ENCODE results near the gene HYLS1.
"Not testable (repeated sequence)": the region's sequence is repeated elsewhere in the genome, so short reads cannot be mapped to it uniquely, and the experiment has no call there.

HYLS1 gene

DNA sequence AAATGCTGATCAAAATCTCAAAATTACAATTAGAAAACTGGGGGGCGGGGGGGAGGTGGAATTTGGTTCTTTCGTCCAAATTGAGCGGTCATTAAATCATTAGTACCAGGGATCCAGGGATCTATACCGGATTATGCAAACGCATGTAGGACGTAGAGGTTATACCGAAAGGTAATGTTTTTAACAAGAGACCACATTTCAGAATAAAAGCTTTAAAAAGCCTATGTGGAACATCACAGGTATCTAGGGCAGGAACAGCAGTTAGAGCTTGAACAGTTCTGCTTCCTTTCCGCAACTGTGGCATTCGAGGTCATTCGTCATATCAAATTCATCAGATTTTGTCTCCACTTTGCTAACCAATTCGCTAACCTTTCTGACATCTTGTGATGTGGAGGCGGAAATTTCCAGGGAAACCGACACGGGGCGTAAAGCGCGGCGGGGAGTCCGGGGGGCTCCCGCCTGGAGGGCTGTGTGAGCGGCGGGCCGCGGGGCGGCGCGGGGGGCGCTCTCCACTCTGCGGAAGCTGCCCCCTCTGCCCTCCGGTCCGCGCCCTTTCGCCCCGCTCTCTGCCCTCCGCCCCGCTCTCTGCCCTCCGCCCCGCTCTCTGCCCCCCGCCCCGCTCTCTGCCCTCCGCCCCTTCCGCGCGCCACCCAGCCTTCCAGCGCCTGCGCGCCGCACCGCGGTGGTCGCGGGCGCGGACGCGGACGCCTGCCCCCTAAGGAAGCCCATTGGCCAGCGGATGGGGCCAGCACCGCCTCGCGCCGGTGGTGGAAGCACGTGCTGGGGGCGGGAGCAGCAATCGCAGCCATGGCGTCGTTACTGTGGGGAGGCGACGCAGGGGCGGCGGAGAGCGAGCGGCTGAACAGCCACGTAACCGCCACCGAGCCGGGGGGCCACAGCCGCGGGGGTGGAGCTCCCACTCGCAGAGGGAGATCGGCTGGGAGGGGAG is 16.5 kb downstream of the HYLS1 start, which contains the start of gene DDX25:
Gene DDX25, plus strand, starts transcription at position 798 of the 949 bp plus-strand sequence. Its CDS starts 10 bp downstream, at position 808.
- DNase-seq: no peak

DNA sequence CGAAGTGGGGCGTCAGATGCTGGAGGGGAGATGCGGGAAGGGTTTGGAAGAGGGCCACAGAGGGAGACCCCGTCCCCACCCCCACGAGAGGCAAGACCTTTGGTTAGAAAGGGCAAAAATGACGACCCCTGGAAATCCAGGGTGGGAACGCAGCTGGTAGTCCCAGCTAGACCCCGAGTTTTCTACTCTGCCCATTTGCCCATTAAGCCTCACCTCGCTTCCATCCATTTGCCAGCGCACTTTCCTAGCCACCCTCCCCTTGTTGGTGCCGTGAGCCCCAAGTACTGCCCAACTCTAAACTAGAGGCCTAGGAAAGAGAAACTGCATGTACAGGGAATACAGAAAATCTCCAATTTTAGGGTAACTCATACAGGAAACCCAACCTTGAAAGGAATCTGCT is 17.2 kb downstream of the HYLS1 start:
- DNase-seq: no peak

- DNase-seq: no peak
Observed at GRCh38 chr11:125910226-125910849, 22.9 kb downstream of the HYLS1 start.

- not testable (repeated sequence) for DNase-seq
Observed at GRCh38 chr11:125914601-125915000, 27.1 kb downstream of the HYLS1 start.

DNA sequence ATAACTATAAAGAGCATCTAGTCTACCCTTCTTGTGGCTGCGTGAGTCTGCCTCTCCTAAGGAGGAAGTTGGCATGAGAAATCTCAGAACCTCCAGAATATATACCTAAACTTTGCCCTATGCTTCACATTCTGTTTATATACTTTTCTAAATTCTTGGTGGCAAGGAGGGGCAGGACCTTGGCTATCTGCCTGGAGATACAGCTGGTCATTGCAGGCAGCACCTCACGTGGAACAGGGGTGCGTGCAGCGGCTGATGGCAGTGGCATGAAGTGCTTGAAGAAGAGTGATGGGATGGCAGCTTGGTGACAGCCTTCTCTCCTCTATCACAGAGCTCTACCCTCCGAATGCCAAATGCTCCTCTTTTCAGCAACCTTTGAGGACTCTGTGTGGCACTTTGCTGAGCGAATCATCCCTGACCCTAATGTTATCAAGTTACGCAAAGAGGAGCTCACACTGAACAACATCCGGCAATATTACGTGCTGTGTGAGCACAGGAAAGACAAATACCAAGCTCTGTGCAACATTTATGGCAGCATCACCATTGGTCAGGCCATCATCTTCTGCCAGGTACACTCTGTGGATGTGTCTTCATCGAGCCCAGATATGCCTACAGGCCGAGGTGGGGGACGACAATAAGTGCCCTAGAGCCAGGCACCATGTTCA is 29.3 kb downstream of the HYLS1 start:
- no peak for DNase-seq

GRCh38 chr11:125918140-125918840 is 30.8 kb downstream of the HYLS1 start:
- no peak for DNase-seq

- no peak for DNase-seq
Observed at GRCh38 chr11:125921042-125921441, 33.6 kb downstream of the HYLS1 start.

DNA sequence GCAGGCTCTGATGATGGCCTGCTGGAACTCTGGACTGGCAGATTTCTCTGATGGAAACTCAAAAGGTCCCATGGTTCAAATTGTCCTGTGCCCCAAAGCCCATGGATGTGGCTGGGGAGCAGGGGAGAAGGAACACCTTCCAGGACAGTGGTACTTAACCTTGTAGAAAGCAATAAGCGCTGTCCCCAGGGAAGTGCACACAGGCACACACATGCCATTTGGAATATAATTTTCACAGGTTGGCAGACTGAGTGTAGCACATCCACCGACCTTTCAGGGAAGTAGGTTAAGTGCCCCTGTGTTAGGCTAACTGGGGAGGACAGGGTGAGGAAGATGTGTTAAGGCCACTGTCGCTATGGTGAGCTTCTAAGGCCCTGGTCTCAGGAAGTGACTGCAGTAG is 34.7 kb downstream of the HYLS1 start:
- no peak for DNase-seq

- peak in 2 of 4 experiments; percentile 9 to 20 for DNase-seq
Observed at GRCh38 chr11:125923012-125923579, 35.6 kb downstream of the HYLS1 start.

DNA sequence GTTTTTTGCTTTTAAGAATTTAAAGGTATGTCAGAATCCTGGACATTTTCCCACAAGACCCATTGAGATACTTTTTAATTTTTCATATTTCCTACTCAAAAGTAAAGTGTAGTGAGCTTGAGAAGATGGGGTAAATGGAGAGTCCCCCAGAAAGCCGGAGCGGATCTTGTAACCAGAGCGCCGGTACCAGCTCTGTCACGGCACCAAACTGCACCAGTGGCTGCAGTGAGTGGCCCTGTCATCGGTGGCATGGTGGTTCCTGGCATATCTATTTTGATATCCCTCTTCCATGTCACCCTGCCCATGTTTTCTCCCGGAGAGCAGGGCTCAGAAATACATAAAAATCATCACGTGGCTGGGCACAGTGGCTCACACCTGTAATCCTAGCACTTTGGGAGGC is 36.2 kb downstream of the HYLS1 start:
- DNase-seq: no peak

GRCh38 chr11:125924384-125925007 is 37.0 kb downstream of the HYLS1 start:
- no peak for DNase-seq

GRCh38 chr11:125925247-125925740 is 37.8 kb downstream of the HYLS1 start:
- no peak for DNase-seq

DNA sequence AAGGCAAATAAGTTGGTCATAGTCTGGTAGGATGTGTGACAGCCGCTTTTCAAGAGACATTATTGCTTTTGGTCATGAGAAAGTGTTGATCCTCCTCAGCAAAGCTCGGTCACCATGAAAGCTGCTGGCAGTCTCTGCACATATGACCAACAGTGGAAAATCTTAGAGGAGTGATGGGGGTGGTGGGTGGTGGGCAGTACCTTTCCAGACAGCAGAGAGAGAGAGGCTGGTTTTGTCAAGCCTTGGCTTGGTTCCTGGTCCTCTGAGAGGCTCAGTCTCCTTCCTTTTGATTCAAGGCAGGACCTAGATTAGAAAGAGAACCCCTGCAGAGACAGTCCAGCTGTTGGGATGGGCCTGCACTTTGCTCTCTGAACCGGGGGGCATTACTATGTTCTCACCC is 38.3 kb downstream of the HYLS1 start:
- no peak for DNase-seq

- no peak for DNase-seq
Observed at GRCh38 chr11:125926682-125927081, 39.2 kb downstream of the HYLS1 start.

DNA sequence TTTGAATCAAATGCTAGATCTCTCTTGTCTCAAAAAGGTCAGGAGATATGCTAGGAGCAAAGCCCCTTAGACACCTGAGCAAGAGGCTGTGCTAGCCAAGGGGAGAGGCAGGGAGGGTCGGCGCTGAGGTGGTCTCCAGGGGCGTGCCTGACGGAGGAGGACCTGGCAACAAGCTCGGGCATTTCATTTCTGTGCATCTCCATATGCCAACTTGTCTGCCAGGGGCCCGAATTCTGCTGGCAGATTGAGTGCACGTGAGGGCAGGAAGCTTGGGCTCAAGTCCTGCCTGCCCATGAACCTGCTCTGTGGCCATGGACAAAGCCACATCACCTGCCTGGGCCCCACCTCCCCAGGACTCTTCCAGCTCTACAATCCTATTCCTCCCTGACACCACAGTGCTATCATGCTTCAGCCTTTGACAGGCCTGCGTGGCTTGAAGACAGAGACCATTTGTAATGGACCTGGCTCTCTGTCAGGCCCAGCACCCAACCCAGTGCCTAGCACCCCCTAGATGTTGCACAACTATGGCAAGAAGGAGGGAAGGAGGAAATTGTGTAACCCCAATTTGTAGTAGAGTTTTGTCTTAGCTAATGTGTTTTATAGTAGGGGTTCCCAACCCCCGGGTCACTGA is 42.1 kb downstream of the HYLS1 start:
- no peak for DNase-seq

DNA sequence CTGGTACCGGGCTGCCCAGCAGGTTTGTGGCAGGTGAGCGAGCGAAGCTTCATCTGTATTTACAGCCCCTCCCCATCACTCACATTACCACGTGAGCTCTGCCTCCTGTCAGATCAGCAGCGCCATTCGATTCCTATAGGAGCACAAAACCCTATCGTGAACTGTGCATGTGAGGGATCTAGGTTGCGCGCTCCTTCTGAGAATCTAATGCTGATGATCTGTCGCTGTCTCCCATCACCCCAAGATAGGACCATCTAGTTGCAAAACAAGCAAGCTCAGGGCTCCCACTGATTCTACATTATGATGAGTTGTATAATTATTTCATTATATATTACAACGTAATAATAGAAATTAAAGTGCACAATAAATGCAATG is 42.6 kb downstream of the HYLS1 start:
- no peak for DNase-seq

DNA sequence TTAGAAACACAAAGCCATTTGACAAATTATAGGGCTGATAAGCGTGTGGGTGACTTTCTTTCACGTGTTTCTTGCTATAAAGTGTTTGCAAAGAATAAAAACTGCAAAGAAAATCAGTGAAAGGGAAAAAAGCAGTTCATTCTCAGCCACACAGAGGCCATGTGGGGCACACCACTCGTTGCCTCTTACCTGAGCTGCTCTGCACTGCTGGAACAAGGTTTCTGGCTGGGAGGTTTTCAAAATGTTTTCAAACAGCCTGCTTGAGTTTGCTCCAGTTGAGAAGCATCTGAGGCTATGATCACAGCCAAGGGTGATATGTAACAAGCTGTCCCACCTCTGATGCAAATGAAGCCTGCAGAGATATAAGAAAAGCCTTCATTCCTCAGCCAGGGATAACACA is 43.6 kb downstream of the HYLS1 start:
- DNase-seq: no peak

DNA sequence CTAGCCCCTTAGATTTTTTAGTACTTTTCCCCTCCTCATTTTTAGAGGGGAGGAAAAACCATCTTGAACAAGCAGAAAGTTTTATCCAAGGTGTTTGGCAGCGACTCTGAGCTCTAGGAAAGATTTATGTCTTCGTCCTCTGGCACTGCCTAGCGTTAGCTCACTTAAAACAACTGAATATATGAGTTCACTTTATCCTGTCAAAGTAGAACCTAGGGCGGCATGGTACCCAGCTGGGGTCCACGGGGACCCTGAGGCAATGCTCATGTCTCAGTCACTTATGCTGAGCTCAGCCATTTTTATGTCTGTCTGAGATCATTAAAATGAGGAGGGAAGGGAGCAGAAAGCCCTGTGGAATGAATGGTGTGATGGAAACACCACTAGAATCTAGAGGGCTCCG is 44.2 kb downstream of the HYLS1 start:
- no peak for DNase-seq

DNA sequence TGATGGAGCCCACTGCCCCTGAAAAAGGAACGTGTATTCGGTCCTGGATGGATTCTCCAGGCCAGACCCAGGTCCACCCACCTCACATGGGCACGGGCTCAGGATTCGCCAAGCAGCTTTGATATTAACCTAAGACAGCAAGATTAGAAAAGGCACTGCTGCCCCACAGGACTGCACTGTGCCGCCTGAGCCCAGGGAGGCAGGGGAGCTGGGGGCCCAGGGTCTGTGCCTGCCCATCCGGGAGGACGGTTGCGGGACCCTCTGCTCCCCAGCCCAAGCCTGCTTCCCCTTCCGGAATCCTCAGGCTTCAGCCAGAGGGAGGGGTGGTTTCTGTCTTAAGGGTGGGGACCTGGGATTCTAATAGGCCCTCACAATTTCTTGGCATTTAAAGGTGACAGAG is 44.8 kb downstream of the HYLS1 start:
- no peak for DNase-seq

DNA sequence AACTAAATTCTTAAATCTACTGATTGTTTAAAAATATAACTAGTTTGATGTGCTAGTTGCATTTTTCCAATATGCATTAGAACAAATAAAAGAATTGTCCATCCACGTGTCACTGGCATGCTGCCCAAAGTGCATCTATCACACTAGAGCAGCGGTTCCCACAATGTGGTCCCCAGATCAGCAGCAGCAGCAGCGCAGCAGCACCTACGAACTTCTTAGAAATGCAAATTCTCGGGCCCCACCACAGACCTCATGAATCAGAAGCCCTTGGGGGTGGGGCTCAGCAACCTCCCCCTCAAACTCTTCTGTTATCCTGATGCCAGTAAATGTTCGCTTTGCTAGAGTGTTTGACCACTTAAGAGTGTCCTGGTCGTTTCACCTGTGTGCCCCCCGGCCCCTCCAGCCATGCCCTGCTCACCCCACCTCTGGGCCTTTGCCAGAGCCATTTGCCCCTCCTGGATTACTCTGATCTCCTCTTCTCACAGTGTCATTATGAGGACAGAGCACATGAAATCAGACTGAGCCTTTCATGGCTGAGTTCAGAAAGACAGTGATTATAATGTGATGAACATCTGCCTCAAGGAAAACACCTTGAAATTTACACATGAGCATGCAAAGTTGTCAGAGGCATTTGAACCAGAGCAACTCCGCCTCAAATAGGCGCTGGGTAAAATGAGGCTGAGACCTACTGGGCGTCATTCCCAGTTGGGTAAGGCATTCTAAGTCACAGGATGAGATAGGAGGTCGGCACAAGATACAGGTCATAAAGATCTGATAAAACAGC is 45.8 kb downstream of the HYLS1 start:
- no peak for DNase-seq

GRCh38 chr11:125934473-125934872 is 47.0 kb downstream of the HYLS1 start:
- DNase-seq: no peak

Measured in activated naive CD4-positive, alpha-beta T cell (primary cell).